NCI-H1092 (cell line): Measurements from ENCODE around the gene ATXN1.
"Not testable (repeated sequence)": the region's sequence is repeated elsewhere in the genome, so short reads cannot be mapped to it uniquely, and the experiment has no call there.

Source experiments
- DNase-seq: peaks from one replicate; lab custom pipeline; 2025; lab: John Stamatoyannopoulos, UW

ATXN1 gene

GRCh38 chr6:16274483-16274882 is 486.8 kb downstream of the ATXN1 start:
- DNase-seq: no peak

- no peak for DNase-seq
Measured at GRCh38 chr6:16273256-16273655, 488.0 kb downstream of the ATXN1 start.

GRCh38 chr6:16272201-16272600 is 489.1 kb downstream of the ATXN1 start:
- no peak for DNase-seq

GRCh38 chr6:16271428-16271827 is 489.8 kb downstream of the ATXN1 start:
- DNase-seq: no peak

GRCh38 chr6:16270178-16270794 is 491.0 kb downstream of the ATXN1 start:
- no peak for DNase-seq

- not testable (repeated sequence) for DNase-seq
Measured at GRCh38 chr6:16269442-16270070, 491.7 kb downstream of the ATXN1 start.

GRCh38 chr6:16267428-16268263 is 493.6 kb downstream of the ATXN1 start:
- DNase-seq: no peak

- DNase-seq: no peak
Measured at GRCh38 chr6:16265351-16266341, 495.6 kb downstream of the ATXN1 start.

GRCh38 chr6:16264785-16265184 is 496.5 kb downstream of the ATXN1 start:
- no peak for DNase-seq

GRCh38 chr6:16263464-16264099 is 497.7 kb downstream of the ATXN1 start:
- not testable (repeated sequence) for DNase-seq

- not testable (repeated sequence) for DNase-seq
Measured at GRCh38 chr6:16262773-16263172, 498.5 kb downstream of the ATXN1 start.

- not testable (repeated sequence) for DNase-seq
Measured at GRCh38 chr6:16260602-16261001, 500.7 kb downstream of the ATXN1 start.

- DNase-seq: not testable (repeated sequence)
Measured at GRCh38 chr6:16259604-16260003, 501.7 kb downstream of the ATXN1 start.

GRCh38 chr6:16258709-16259075 is 502.6 kb downstream of the ATXN1 start:
- DNase-seq: no peak

- no peak for DNase-seq
Measured at GRCh38 chr6:16257999-16258708, 503.1 kb downstream of the ATXN1 start.

- DNase-seq: no peak
Measured at GRCh38 chr6:16256781-16257180, 504.5 kb downstream of the ATXN1 start.

- no peak for DNase-seq
Measured at GRCh38 chr6:16254535-16254934, 506.7 kb downstream of the ATXN1 start.

- no peak for DNase-seq
Measured at GRCh38 chr6:16253399-16254144, 507.7 kb downstream of the ATXN1 start.

GRCh38 chr6:16252686-16253299 is 508.5 kb downstream of the ATXN1 start:
- no peak for DNase-seq
